ENCODE results near the gene MRPL39.

MRPL39 gene

GRCh38 chr21:25556091-25556490 is 51.2 kb downstream of the MRPL39 start:
- no peaks in the 10 kb centered on the region for H3K36me3 ChIP-seq (ENCODE audit: control insufficient read depth in 1 of 2, insufficient read depth in 2 of 2, low read length in 2 of 2)
- H3K79me1 ChIP-seq (ENCODE audit: low read length): no peaks in the 10 kb centered on the region
- no peaks in the 10 kb centered on the region for H3K27me3 ChIP-seq (ENCODE audit: insufficient read depth, low read length)

DNA sequence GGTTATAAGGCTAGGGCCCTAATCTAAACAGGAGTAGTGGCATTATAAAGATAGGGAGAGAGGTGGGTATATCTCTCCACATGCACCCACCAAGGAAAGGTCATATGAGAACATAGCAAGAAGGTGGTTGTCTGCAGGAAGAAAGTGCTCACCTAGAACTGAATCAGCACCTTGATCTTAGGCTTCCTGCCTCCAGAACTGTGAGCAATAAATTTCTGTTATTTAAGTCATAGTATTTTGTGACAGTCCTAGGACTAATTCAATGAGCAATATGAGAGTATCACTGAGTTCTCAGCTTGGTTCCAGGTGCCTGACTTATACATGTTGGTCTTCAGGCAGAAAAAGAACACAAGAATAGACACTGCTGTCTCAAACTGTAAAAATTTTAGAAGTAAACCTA is 51.8 kb downstream of the MRPL39 start:
- H3K4me3 ChIP-seq (ENCODE audit: low read depth, low read length): no peak overlapping the region
- no peak overlapping the region for H3K18ac ChIP-seq (ENCODE audit: low read length)
- no peak overlapping the region for H3K27ac ChIP-seq (ENCODE audit: low read depth, low read length)
- no peak overlapping the region for H2BK5ac ChIP-seq (ENCODE audit: low read depth, low read length, poor library complexity)
- H3K4me1 ChIP-seq (ENCODE audit: control insufficient read depth in 1 of 2, insufficient read depth in 2 of 2, low read length in 2 of 2): no peaks in the 10 kb centered on the region
- H2AK5ac ChIP-seq (ENCODE audit: low read length): no peak overlapping the region
- no peak overlapping the region for H3K23ac ChIP-seq (ENCODE audit: low read length)
- no peak for DNase-seq
- no peak overlapping the region for H3K14ac ChIP-seq (ENCODE audit: low read length)
- no peak overlapping the region for H3K4ac ChIP-seq (ENCODE audit: low read depth, low read length)
- H2AFZ ChIP-seq (ENCODE audit: insufficient read depth, low read length, poor library complexity): no peak overlapping the region
- no peak overlapping the region for H4K91ac ChIP-seq (ENCODE audit: low read depth, low read length)
- H3K9me3 ChIP-seq (ENCODE audit: insufficient read depth, low read depth, low read length): no peaks in the 10 kb centered on the region
- H2BK120ac ChIP-seq (ENCODE audit: insufficient read depth, low read length, poor library complexity): no peak overlapping the region
- H3K79me1 ChIP-seq (ENCODE audit: low read length): no peaks in the 10 kb centered on the region
- H2BK12ac ChIP-seq (ENCODE audit: low read length): no peak overlapping the region
- H3K79me2 ChIP-seq (ENCODE audit: control insufficient read depth, insufficient read depth, low read length, poor library complexity): no peaks in the 10 kb centered on the region
- no peak overlapping the region for H4K12ac ChIP-seq (ENCODE audit: low read depth, low read length)
- no peaks in the 10 kb centered on the region for H3K36me3 ChIP-seq (ENCODE audit: control insufficient read depth in 1 of 2, insufficient read depth in 2 of 2, low read length in 2 of 2)
- no peak overlapping the region for H3K9ac ChIP-seq (ENCODE audit: low read length)
- H3K27me3 ChIP-seq (ENCODE audit: insufficient read depth, low read length): no peaks in the 10 kb centered on the region
- H3K4me2 ChIP-seq (ENCODE audit: low read length): no peak overlapping the region
- H4K8ac ChIP-seq (ENCODE audit: low read depth, low read length): no peak overlapping the region

More at GRCh38 chr21:25556091-25556490, 51.2 kb downstream of the MRPL39 start:
- H2AFZ ChIP-seq (ENCODE audit: insufficient read depth, low read length, poor library complexity): no peak overlapping the region
- no peak overlapping the region for H2AK5ac ChIP-seq (ENCODE audit: low read length)
- H2BK5ac ChIP-seq (ENCODE audit: low read depth, low read length, poor library complexity): no peak overlapping the region
- H4K8ac ChIP-seq (ENCODE audit: low read depth, low read length): no peak overlapping the region
- no peak overlapping the region for H3K4ac ChIP-seq (ENCODE audit: low read depth, low read length)
- no peak overlapping the region for H4K12ac ChIP-seq (ENCODE audit: low read depth, low read length)
- H3K23ac ChIP-seq (ENCODE audit: low read length): no peak overlapping the region
- H3K9me3 ChIP-seq (ENCODE audit: insufficient read depth, low read depth, low read length): no peaks in the 10 kb centered on the region
- no peak overlapping the region for H3K14ac ChIP-seq (ENCODE audit: low read length)
- no peak overlapping the region for H3K18ac ChIP-seq (ENCODE audit: low read length)
- H3K4me3 ChIP-seq (ENCODE audit: low read depth, low read length): no peak overlapping the region
- H3K4me2 ChIP-seq (ENCODE audit: low read length): no peak overlapping the region
- no peak overlapping the region for H4K91ac ChIP-seq (ENCODE audit: low read depth, low read length)
- no peak overlapping the region for H3K9ac ChIP-seq (ENCODE audit: low read length)
- DNase-seq: no peak
- no peak overlapping the region for H2BK12ac ChIP-seq (ENCODE audit: low read length)
- no peaks in the 10 kb centered on the region for H3K79me2 ChIP-seq (ENCODE audit: control insufficient read depth, insufficient read depth, low read length, poor library complexity)
- no peaks in the 10 kb centered on the region for H3K4me1 ChIP-seq (ENCODE audit: control insufficient read depth in 1 of 2, insufficient read depth in 2 of 2, low read length in 2 of 2)
- H3K27ac ChIP-seq (ENCODE audit: low read depth, low read length): no peak overlapping the region
- H2BK120ac ChIP-seq (ENCODE audit: insufficient read depth, low read length, poor library complexity): no peak overlapping the region

DNA sequence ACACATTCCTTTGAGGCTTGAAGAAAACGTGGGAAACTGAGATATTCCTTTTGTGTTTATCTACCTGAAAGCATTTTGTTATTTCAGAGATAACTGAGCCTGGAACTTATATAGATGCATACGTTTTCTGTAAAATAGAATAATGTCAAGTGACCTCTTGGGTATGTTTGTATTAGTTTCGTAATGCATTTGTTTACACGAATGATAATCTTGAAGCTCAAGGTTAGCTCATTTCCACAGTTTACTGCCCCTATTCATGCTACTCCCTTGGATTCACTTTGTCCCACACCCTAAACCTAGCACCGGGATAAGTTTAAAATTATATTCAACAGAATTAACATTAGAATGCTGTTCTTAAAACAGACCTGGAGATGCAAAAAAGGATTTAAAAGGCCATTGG is 54.4 kb downstream of the MRPL39 start:
- Histone ChIP-seq H3K4me3 (ENCODE audit: low read depth, low read length) (no peak overlapping the region), H3K4me2 (ENCODE audit: low read length) (no peak overlapping the region), H4K8ac (ENCODE audit: low read depth, low read length) (no peak overlapping the region), H2BK5ac (ENCODE audit: low read depth, low read length, poor library complexity) (no peak overlapping the region), H2AK5ac (ENCODE audit: low read length) (no peak overlapping the region), H3K14ac (ENCODE audit: low read length) (no peak overlapping the region), H4K91ac (ENCODE audit: low read depth, low read length) (no peak overlapping the region), H3K79me1 (ENCODE audit: low read length) (no peaks in the 10 kb centered on the region), H3K36me3 (ENCODE audit: control insufficient read depth in 1 of 2, insufficient read depth in 2 of 2, low read length in 2 of 2) (no peaks in the 10 kb centered on the region), H2BK120ac (ENCODE audit: insufficient read depth, low read length, poor library complexity) (no peak overlapping the region), H4K12ac (ENCODE audit: low read depth, low read length) (no peak overlapping the region), H3K9me3 (ENCODE audit: insufficient read depth, low read depth, low read length) (no peaks in the 10 kb centered on the region), H3K27ac (ENCODE audit: low read depth, low read length) (no peak overlapping the region), H3K23ac (ENCODE audit: low read length) (no peak overlapping the region), H3K4me1 (ENCODE audit: control insufficient read depth in 1 of 2, insufficient read depth in 2 of 2, low read length in 2 of 2) (no peaks in the 10 kb centered on the region), H3K79me2 (ENCODE audit: control insufficient read depth, insufficient read depth, low read length, poor library complexity) (no peaks in the 10 kb centered on the region), H3K4ac (ENCODE audit: low read depth, low read length) (no peak overlapping the region), H3K18ac (ENCODE audit: low read length) (no peak overlapping the region), H2BK12ac (ENCODE audit: low read length) (no peak overlapping the region), H2AFZ (ENCODE audit: insufficient read depth, low read length, poor library complexity) (no peak overlapping the region), H3K27me3 (ENCODE audit: insufficient read depth, low read length) (no peaks in the 10 kb centered on the region), H3K9ac (ENCODE audit: low read length) (no peak overlapping the region)
- WGBS (ENCODE audit: extremely low coverage, insufficient coverage, insufficient read length): no CpG with 5 or more reads among the region's 5 CpGs
- DNase-seq: no peak

- Histone ChIP-seq H2BK12ac (ENCODE audit: low read length) (no peak overlapping the region), H3K4ac (ENCODE audit: low read depth, low read length) (no peak overlapping the region), H3K23ac (ENCODE audit: low read length) (no peak overlapping the region), H2AFZ (ENCODE audit: insufficient read depth, low read length, poor library complexity) (no peak overlapping the region), H2AK5ac (ENCODE audit: low read length) (no peak overlapping the region), H3K36me3 (ENCODE audit: control insufficient read depth in 1 of 2, insufficient read depth in 2 of 2, low read length in 2 of 2) (no peaks in the 10 kb centered on the region), H3K79me1 (ENCODE audit: low read length) (no peaks in the 10 kb centered on the region), H4K8ac (ENCODE audit: low read depth, low read length) (no peak overlapping the region), H3K4me2 (ENCODE audit: low read length) (no peak overlapping the region), H2BK120ac (ENCODE audit: insufficient read depth, low read length, poor library complexity) (no peak overlapping the region), H3K14ac (ENCODE audit: low read length) (no peak overlapping the region), H3K9ac (ENCODE audit: low read length) (no peak overlapping the region), H3K79me2 (ENCODE audit: control insufficient read depth, insufficient read depth, low read length, poor library complexity) (no peaks in the 10 kb centered on the region), H3K18ac (ENCODE audit: low read length) (no peak overlapping the region), H4K91ac (ENCODE audit: low read depth, low read length) (no peak overlapping the region), H2BK5ac (ENCODE audit: low read depth, low read length, poor library complexity) (no peak overlapping the region), H3K27me3 (ENCODE audit: insufficient read depth, low read length) (no peaks in the 10 kb centered on the region), H4K12ac (ENCODE audit: low read depth, low read length) (no peak overlapping the region), H3K4me1 (ENCODE audit: control insufficient read depth in 1 of 2, insufficient read depth in 2 of 2, low read length in 2 of 2) (no peaks in the 10 kb centered on the region), H3K4me3 (ENCODE audit: low read depth, low read length) (no peak overlapping the region), H3K9me3 (ENCODE audit: insufficient read depth, low read depth, low read length) (no peaks in the 10 kb centered on the region), H3K27ac (ENCODE audit: low read depth, low read length) (no peak overlapping the region)
- WGBS (ENCODE audit: extremely low coverage, insufficient coverage, insufficient read length): no CpG with 5 or more reads among the region's 1 CpG
- DNase-seq: no peak
These were observed 55.7 kb downstream of the MRPL39 start for GRCh38 chr21:25551569-25551968.
